BLaER1 (cell line): ENCODE measurements around the gene STAMBPL1.

Source experiments
- H3K27ac ChIP-seq: shearing (Covaris generic); formaldehyde crosslinking; 2 replicates; pipeline ENCODE4 v1.8.1; 2022
- H3K27me3 ChIP-seq: shearing (Covaris generic); formaldehyde crosslinking; 2 replicates; pipeline ENCODE4 v1.8.1; 2022
- H3K36me3 ChIP-seq: shearing (Covaris generic); formaldehyde crosslinking; 2 replicates; pipeline ENCODE4 v1.8.1; 2022
- H3K4me1 ChIP-seq: shearing (Covaris generic); formaldehyde crosslinking; 2 replicates; pipeline ENCODE4 v1.8.1; 2022
- H3K4me2 ChIP-seq: shearing (Covaris generic); formaldehyde crosslinking; 2 replicates; pipeline ENCODE4 v1.8.1; 2022
- H3K4me3 ChIP-seq: shearing (Covaris generic); formaldehyde crosslinking; 2 replicates; pipeline ENCODE4 v1.8.1; 2022
- H3K9ac ChIP-seq: shearing (Covaris generic); formaldehyde crosslinking; 2 replicates; pipeline ENCODE4 v1.8.1; 2022
- H3K9me3 ChIP-seq: shearing (Covaris generic); formaldehyde crosslinking; 2 replicates; pipeline ENCODE4 v1.8.1; 2022
- H4K20me1 ChIP-seq: shearing (Covaris generic); formaldehyde crosslinking; 2 replicates; pipeline ENCODE4 v1.8.1; 2022
- Cebpa-rat ChIP-seq: shearing (Covaris generic); IDR thresholded peaks from 2 replicates; pipeline ENCODE4 v1.8.1; 2022

The STAMBPL1 gene

GRCh38 chr10:88916231-88916630 is 36.2 kb downstream of the STAMBPL1 start:
- Histone ChIP-seq H3K9me3 (no peaks in the 10 kb centered on the region), H3K9ac (no peak overlapping the region), H3K4me2 (no peak overlapping the region), H3K36me3 (peaks cover 14% of the 10 kb centered on the region; the same call in 1 of the 2 replicates), H3K27me3 (no peaks in the 10 kb centered on the region), H4K20me1 (no peaks in the 10 kb centered on the region), H3K4me1 (no peaks in the 10 kb centered on the region), H3K4me3 (no peak overlapping the region), H3K27ac (no peak overlapping the region)
- TF ChIP-seq Cebpa-rat = no peak

- Histone ChIP-seq H3K4me2 (no peak overlapping the region), H3K4me3 (no peak overlapping the region), H3K4me1 (no peaks in the 10 kb centered on the region), H3K9ac (no peak overlapping the region), H3K27me3 (no peaks in the 10 kb centered on the region), H3K27ac (no peak overlapping the region), H4K20me1 (no peaks in the 10 kb centered on the region), H3K36me3 (peaks cover 6% of the 10 kb centered on the region; the same call in 1 of the 2 replicates), H3K9me3 (no peaks in the 10 kb centered on the region)
- TF ChIP-seq Cebpa-rat = no peak
Observed at GRCh38 chr10:88916986-88917385, 36.9 kb downstream of the STAMBPL1 start.

GRCh38 chr10:88918191-88918905 is 38.3 kb downstream of the STAMBPL1 start:
- H3K36me3 ChIP-seq = 0 out of 2 replicates have a peak, but pooled peaks cover 4% of the 10 kb centered on the region

GRCh38 chr10:88919041-88919440 is 39.0 kb downstream of the STAMBPL1 start:
- H3K36me3 ChIP-seq = 0 out of 2 replicates have a peak, but pooled peaks cover 4% of the 10 kb centered on the region
- H3K4me1 ChIP-seq = no peaks in the 10 kb centered on the region
- H3K4me2 ChIP-seq = no peak overlapping the region
- H3K27me3 ChIP-seq = no peaks in the 10 kb centered on the region
- H3K27ac ChIP-seq = no peak overlapping the region
- H3K9me3 ChIP-seq = no peaks in the 10 kb centered on the region
- TF ChIP-seq Cebpa-rat = no peak
- H3K4me3 ChIP-seq = no peak overlapping the region
- H4K20me1 ChIP-seq = no peaks in the 10 kb centered on the region
- H3K9ac ChIP-seq = no peak overlapping the region

More at GRCh38 chr10:88918191-88918905, 38.3 kb downstream of the STAMBPL1 start:
- Histone ChIP-seq H3K4me3 (no peak overlapping the region), H3K27me3 (no peaks in the 10 kb centered on the region), H3K9me3 (no peaks in the 10 kb centered on the region), H4K20me1 (no peaks in the 10 kb centered on the region), H3K4me2 (no peak overlapping the region), H3K9ac (no peak overlapping the region), H3K27ac (no peak overlapping the region), H3K4me1 (no peaks in the 10 kb centered on the region)
- TF ChIP-seq Cebpa-rat = no peak

GRCh38 chr10:88920198-88920597 is 40.2 kb downstream of the STAMBPL1 start:
- no peaks in the 10 kb centered on the region for H4K20me1 ChIP-seq
- no peak for TF ChIP-seq Cebpa-rat
- no peak overlapping the region for H3K9ac ChIP-seq
- no peak overlapping the region for H3K27ac ChIP-seq
- H3K27me3 ChIP-seq = no peaks in the 10 kb centered on the region
- H3K4me3 ChIP-seq = no peak overlapping the region
- no peaks in the 10 kb centered on the region for H3K4me1 ChIP-seq
- H3K4me2 ChIP-seq = no peak overlapping the region
- H3K9me3 ChIP-seq = no peaks in the 10 kb centered on the region
- 0 out of 2 replicates have a peak, but pooled peaks cover 4% of the 10 kb centered on the region for H3K36me3 ChIP-seq

- TF ChIP-seq Cebpa-rat = no peak
- H3K9ac ChIP-seq = no peak overlapping the region
- no peaks in the 10 kb centered on the region; the same call in 1 of the 2 replicates for H3K36me3 ChIP-seq
- H3K4me3 ChIP-seq = no peak overlapping the region
- H3K9me3 ChIP-seq = no peaks in the 10 kb centered on the region
- no peaks in the 10 kb centered on the region for H4K20me1 ChIP-seq
- H3K4me1 ChIP-seq = no peaks in the 10 kb centered on the region
- no peak overlapping the region for H3K27ac ChIP-seq
- no peak overlapping the region for H3K4me2 ChIP-seq
- no peaks in the 10 kb centered on the region for H3K27me3 ChIP-seq
Observed at GRCh38 chr10:88920986-88921593, 41.0 kb downstream of the STAMBPL1 start.

- no peak overlapping the region for H3K27ac ChIP-seq
- no peaks in the 10 kb centered on the region; the same call in 1 of the 2 replicates for H3K36me3 ChIP-seq
- H3K4me1 ChIP-seq = no peaks in the 10 kb centered on the region
Observed at GRCh38 chr10:88922041-88922440, 42.0 kb downstream of the STAMBPL1 start.

GRCh38 chr10:88923520-88923919 is 43.5 kb downstream of the STAMBPL1 start:
- H3K27me3 ChIP-seq = no peaks in the 10 kb centered on the region
- H3K36me3 ChIP-seq = no peaks in the 10 kb centered on the region; the same call in 1 of the 2 replicates
- H3K27ac ChIP-seq = no peak overlapping the region
- H3K4me1 ChIP-seq = no peaks in the 10 kb centered on the region
- H3K9me3 ChIP-seq = no peaks in the 10 kb centered on the region
- H3K4me3 ChIP-seq = no peak overlapping the region
- no peak for TF ChIP-seq Cebpa-rat
- no peak overlapping the region for H3K9ac ChIP-seq
- H4K20me1 ChIP-seq = no peaks in the 10 kb centered on the region
- H3K4me2 ChIP-seq = no peak overlapping the region

More at GRCh38 chr10:88922041-88922440, 42.0 kb downstream of the STAMBPL1 start:
- TF ChIP-seq Cebpa-rat = no peak
- Histone ChIP-seq H4K20me1 (no peaks in the 10 kb centered on the region), H3K4me2 (no peak overlapping the region), H3K9ac (no peak overlapping the region), H3K4me3 (no peak overlapping the region), H3K27me3 (no peaks in the 10 kb centered on the region), H3K9me3 (no peaks in the 10 kb centered on the region)

GRCh38 chr10:88926566-88927415 is 46.7 kb downstream of the STAMBPL1 start:
- Histone ChIP-seq H3K9ac (no peak overlapping the region), H3K4me1 (no peaks in the 10 kb centered on the region), H3K4me3 (no peak overlapping the region), H3K9me3 (no peaks in the 10 kb centered on the region), H3K36me3 (no peaks in the 10 kb centered on the region; the same call in 1 of the 2 replicates), H3K4me2 (no peak overlapping the region), H3K27me3 (no peaks in the 10 kb centered on the region), H3K27ac (no peak overlapping the region), H4K20me1 (no peaks in the 10 kb centered on the region)
- no peak for TF ChIP-seq Cebpa-rat

GRCh38 chr10:88927416-88927690 is 47.3 kb downstream of the STAMBPL1 start:
- H3K27me3 ChIP-seq = no peaks in the 10 kb centered on the region
- no peak overlapping the region for H3K9ac ChIP-seq

More at GRCh38 chr10:88927416-88927690, 47.3 kb downstream of the STAMBPL1 start:
- Histone ChIP-seq H4K20me1 (no peaks in the 10 kb centered on the region), H3K36me3 (no peaks in the 10 kb centered on the region; the same call in 1 of the 2 replicates), H3K4me1 (no peaks in the 10 kb centered on the region), H3K9me3 (no peaks in the 10 kb centered on the region), H3K4me3 (no peak overlapping the region), H3K4me2 (no peak overlapping the region), H3K27ac (no peak overlapping the region)
- TF ChIP-seq Cebpa-rat = no peak
